Right cardiac atrium (tissue), 5 donors: ENCODE results near the gene TBXAS1. TPM values are rescaled to one million over a fixed set of nuclear protein-coding genes. Genes with fewer than 3 reads are reported as not detected.

Experiments used
- ATAC-seq, 2 donors: fragments of 200-7000 bp; cut with Tn5 transposase; one replicate each; pipeline versions ENCODE4 v1.8.0 to v1.9.1; 2020; ENCODE audit warnings: moderate library complexity in 2 of 2, mild to moderate bottlenecking in 1 of 2
- DNase-seq, 3 donors: peaks; one replicate each; pipeline ENCODE4 v3.0.0-alpha.2; 2020
- H3K27ac ChIP-seq: one replicate; pipeline ENCODE4 v1.5.1; 2013; ENCODE audit warnings: mild to moderate bottlenecking, low read length, control low read depth, moderate library complexity
- H3K27me3 ChIP-seq: one replicate; pipeline ENCODE4 v1.6.1; 2013; ENCODE audit not compliant: control insufficient read depth, insufficient read depth
- H3K4me1 ChIP-seq: one replicate; pipeline ENCODE4 v1.6.1; 2013; ENCODE audit warnings: low read length; ENCODE audit not compliant: control insufficient read depth, insufficient read depth
- H3K4me3 ChIP-seq: one replicate; pipeline ENCODE4 v1.5.1; 2013; ENCODE audit warnings: low read length, control low read depth
- H3K9me3 ChIP-seq: one replicate; pipeline ENCODE4 v1.6.1; 2013; ENCODE audit warnings: low read length; ENCODE audit not compliant: control insufficient read depth
- WGBS: extraction: QIAGEN DNeasy Blood & Tissue Kit; methylation state at CpG from one replicate; pipeline ENCODE4 v1.1.7; 2013; 5-methylcytosine and 5-hydroxymethylcytosine counted together
- intact Hi-C, 4 donors: fragments of 100-400 bp; cut with DNase I; formaldehyde crosslinking; loops; one replicate each; pipeline versions ENCODE4 v1.11.0 to v1.14.0; 2022 to 2023
- polyA plus RNA-seq: library from polyadenylated mRNA; stranded (reverse); fragments of 200-250 nt; gene quantifications from one replicate; pipeline ENCODE4 v1.2.3, GENCODE V29; 2013
- total RNA-seq, 4 donors: library from RNA; stranded (reverse); fragmentation: NEBNext Ultra II Directional; extraction: Animal tissue kit (Norgen Biotek cat#: 25700); gene quantifications; one replicate each; pipeline ENCODE4 v1.2.1, GENCODE V29; 2021
- donor health status: healthy with polysubstance abuse.
- donor health status: DM: no; HTN: yes; CAD: no.
- donor health status: DM: no; HTN: no; CAD: no.
- donor health status: DM: no; HTN: yes; CAD: no; lungs with severe emphysema.
- donor health status: DM: yes; HTN: yes; CAD: no.

Gene TBXAS1
- total and polyA plus RNA-seq, 5 donors = 3.1 to 9.1 (median 6.8) TPM

- intact Hi-C loops = no loop called here
Observed at GRCh38 chr7:140062118-140062527, 233.1 kb downstream of the TBXAS1 start.

GRCh38 chr7:140062528-140063299, 233.7 kb downstream of the TBXAS1 start, which contains the start of gene PARP12:
TSS of gene PARP12 (minus strand) at chr7:140062951. CDS start at chr7:140062847, 104 bp downstream.
- Histone ChIP-seq H3K9me3 (no peaks in the 10 kb centered on the region), H3K27me3 (no peaks in the 10 kb centered on the region), H3K4me1 (peaks cover 23% of the 10 kb centered on the region), H3K4me3 (peak within 1 kb of the TSS; percentile 77), H3K27ac (peak within 1 kb of the TSS; percentile 82)
- ATAC-seq (peak; percentile 84 to 90), DNase-seq (peak; percentile 92 to 97 (median 96))
- under 1% methylated on average over 106 of the region's 106 CpGs for WGBS
- intact Hi-C loops = no loop called here

More at GRCh38 chr7:140062118-140062527, 233.1 kb downstream of the TBXAS1 start:
- H3K4me3 ChIP-seq = peak overlapping the region; percentile 77
- peaks cover 23% of the 10 kb centered on the region for H3K4me1 ChIP-seq
- 23% methylated on average over 32 of the region's 32 CpGs for WGBS
- H3K27me3 ChIP-seq = no peaks in the 10 kb centered on the region
- ATAC-seq (peak; percentile 17 to 31), DNase-seq (peak; percentile 50 to 73 (median 68))
- peak overlapping the region; percentile 82 for H3K27ac ChIP-seq
- H3K9me3 ChIP-seq = no peaks in the 10 kb centered on the region

- intact Hi-C loops = no loop called here
- DNase-seq (no peak), ATAC-seq (no peak)
- H3K9me3 ChIP-seq = no peaks in the 10 kb centered on the region
- no peak overlapping the region for H3K4me3 ChIP-seq
- H3K4me1 ChIP-seq = no peaks in the 10 kb centered on the region
- no peak overlapping the region for H3K27ac ChIP-seq
- 72% methylated on average over 2 of the region's 2 CpGs for WGBS
- no peaks in the 10 kb centered on the region for H3K27me3 ChIP-seq
Observed at GRCh38 chr7:140067052-140067451, 238.0 kb downstream of the TBXAS1 start.

GRCh38 chr7:140068033-140068432, 239.0 kb downstream of the TBXAS1 start:
- H3K9me3 ChIP-seq = no peaks in the 10 kb centered on the region
- no peak for ATAC-seq
- intact Hi-C loops = no loop called here
- H3K27me3 ChIP-seq = no peaks in the 10 kb centered on the region
- DNase-seq = no peak
- H3K4me1 ChIP-seq = no peaks in the 10 kb centered on the region
- no peak overlapping the region for H3K27ac ChIP-seq
- no peak overlapping the region for H3K4me3 ChIP-seq
- WGBS = 70% methylated on average over 2 of the region's 2 CpGs

- Histone ChIP-seq H3K4me1 (no peaks in the 10 kb centered on the region), H3K27me3 (no peaks in the 10 kb centered on the region), H3K27ac (no peak overlapping the region), H3K9me3 (no peaks in the 10 kb centered on the region), H3K4me3 (no peak overlapping the region)
- 93% methylated on average over 4 of the region's 4 CpGs for WGBS
- DNase-seq = no peak
- no peak for ATAC-seq
- intact Hi-C loops = no loop called here
Observed at GRCh38 chr7:140069298-140069949, 240.4 kb downstream of the TBXAS1 start.

Other genes starting within 250 kb of the TBXAS1 start
- 100 to 1,000 TPM in 2 of 4 donors, 10 to 100 TPM in 2; 92.6 to 131 (median 113) TPM for gene HIPK2, start 51.3 kb upstream of the TBXAS1 start, total RNA-seq
- 72.1 TPM for gene HIPK2, start 51.3 kb upstream of the TBXAS1 start, polyA plus RNA-seq
- gene PARP12, start 233.7 kb downstream of the TBXAS1 start, total RNA-seq = 10 to 100 TPM in 3 of 4 donors, 1 to 10 TPM in 1; 9.9 to 21.6 (median 11.3) TPM
- gene PARP12, start 233.7 kb downstream of the TBXAS1 start, polyA plus RNA-seq = 9.4 TPM